HG03097 (cell line): ENCODE results near the gene ZFPL1.
"Not testable (repeated sequence)": the region's sequence is repeated elsewhere in the genome, so short reads cannot be mapped to it uniquely, and the experiment has no call there.

Experiments used
- ATAC-seq: cut with Tn5 transposase; IDR thresholded peaks from one replicate; pipeline ENCODE4 v1.9.1; 2021; ENCODE audit not compliant: unreplicated experiment, low FRiP score

The ZFPL1 gene

DNA sequence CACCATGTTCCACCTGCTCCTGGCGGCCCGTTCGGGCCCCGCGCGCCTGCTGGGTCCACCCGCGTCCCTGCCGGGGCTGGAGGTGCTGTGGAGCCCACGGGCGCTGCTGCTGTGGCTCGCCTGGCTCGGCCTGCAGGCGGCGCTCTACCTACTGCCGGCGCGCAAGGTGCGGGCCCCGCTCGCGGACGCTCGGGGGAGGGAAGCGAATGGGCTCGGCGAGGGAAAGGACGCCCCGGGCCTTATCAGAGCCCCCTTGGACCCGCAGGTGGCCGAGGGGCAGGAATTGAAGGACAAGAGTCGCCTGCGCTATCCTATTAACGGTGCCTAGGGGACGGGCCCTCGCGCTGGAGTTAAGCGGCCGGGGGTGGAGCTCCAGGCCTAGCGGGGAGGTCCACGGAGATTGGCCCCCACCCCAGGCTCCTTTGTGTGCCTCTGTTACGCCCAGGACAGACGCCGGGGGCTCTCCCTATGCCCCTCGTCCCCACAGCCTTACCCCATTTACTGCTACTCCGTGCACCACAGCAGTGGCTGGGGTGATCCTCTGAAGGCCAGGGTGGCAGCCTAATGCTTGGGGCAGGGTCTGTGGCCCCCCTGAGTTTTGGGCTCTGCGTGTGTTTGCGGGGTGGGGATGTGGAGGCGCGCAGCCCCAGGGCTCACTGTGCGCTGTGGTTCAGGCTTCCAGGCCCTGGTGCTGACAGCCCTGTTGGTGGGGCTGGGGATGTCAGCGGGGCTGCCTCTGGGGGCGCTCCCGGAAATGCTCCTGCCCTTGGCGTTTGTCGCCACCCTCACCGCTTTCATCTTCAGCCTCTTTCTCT, 28.7 kb downstream of the ZFPL1 start:
- ATAC-seq, result no peak

DNA sequence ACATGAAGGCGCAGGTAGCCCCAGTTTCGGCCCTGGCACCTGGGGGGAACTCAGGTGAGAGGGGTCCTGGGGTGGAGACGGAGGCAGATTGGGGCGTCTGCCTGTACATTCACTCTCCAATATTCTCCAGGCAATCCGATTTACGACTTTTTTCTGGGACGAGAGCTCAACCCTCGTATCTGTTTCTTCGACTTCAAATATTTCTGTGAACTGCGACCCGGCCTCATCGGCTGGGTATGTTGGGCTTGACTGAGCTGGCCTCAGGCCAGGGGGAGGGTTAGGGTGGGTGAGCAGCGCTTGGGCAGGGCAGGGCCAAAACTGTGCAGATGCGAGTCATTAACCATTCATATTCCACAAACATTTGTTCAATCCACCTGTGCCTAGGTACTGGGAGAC, 29.3 kb downstream of the ZFPL1 start:
- ATAC-seq, result no peak

DNA sequence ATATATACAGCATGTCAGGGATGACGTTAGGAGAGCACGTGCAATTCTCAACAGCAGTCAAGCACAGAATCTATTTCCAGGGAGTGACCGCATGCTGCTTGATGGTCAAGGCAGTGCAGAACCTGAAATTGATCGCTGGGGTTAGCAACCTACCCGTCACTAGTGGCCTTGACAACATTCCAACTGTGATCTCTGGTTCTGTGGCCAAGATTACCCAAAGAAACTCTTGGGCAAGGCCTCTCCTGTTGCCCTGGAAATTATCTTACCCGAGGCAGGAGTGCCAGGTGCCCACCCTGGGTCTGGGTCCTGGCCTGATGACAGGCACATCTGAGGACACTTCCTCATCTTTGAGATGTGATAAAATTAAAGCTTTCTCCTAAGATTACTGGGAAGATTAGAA, 29.8 kb downstream of the ZFPL1 start:
- no peak for ATAC-seq

DNA sequence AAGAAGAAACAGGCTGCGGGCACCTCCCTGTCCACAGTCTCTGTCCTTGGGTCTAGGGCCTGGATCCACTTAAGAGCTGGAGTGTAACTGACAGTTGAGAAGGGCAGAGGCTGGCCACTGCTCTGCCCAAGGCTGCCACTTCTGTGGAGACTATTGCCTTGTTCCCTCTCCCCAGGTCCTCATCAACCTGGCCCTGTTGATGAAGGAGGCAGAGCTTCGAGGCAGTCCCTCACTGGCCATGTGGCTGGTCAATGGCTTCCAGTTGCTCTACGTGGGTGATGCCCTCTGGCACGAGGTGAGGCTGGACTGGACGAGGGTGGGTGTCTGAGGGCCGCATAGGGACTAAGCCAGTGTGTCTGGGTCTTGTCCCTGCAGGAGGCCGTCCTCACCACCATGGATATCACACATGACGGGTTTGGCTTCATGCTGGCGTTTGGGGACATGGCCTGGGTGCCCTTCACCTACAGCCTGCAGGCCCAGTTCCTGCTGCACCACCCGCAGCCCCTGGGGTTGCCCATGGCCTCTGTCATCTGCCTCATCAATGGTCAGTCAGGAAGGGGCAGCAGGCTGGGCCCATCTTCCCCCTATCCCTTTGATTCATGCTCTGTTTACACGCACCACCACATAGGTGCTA, 30.6 kb downstream of the ZFPL1 start:
- ATAC-seq, result no peak

DNA sequence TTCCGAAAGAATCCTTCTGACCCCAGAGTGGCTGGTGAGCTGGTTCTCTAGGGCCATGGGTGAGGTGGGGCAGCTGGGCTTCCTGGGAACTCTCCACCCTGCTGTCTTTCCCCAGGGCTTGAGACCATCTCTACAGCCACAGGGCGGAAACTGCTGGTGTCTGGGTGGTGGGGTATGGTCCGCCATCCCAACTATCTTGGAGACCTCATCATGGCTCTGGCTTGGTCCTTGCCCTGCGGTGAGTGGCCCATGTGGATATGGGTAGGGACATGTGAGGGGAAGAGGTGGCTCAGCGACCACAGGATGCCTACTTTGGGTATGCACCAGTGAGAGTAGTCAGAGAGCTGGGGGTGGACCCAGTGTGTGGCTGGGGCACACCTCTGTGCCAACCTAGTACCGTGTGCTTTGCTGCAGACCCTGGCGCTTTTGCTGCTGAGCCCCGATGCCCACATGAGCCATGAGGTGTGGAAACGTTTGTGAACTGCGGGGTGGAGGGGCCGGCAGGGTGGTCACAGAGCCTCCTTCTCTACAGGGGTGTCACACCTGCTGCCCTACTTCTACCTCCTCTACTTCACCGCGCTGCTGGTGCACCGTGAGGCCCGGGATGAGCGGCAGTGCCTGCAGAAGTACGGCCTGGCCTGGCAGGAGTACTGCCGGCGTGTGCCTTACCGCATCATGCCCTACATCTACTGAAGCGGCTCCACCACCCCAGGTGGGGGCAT, 31.5 kb downstream of the ZFPL1 start:
- no peak for ATAC-seq

- peak; percentile 2 for ATAC-seq
These were observed 32.6 kb downstream of the ZFPL1 start for GRCh38 chr11:65116370-65117205.

GRCh38 chr11:65117206-65118096, 33.4 kb downstream of the ZFPL1 start, which contains the start of gene ZNHIT2:
Gene ZNHIT2 (minus strand): TSS chr11:65117701. CDS start chr11:65117653, 48 bp downstream.
- peak; percentile 56 for ATAC-seq

GRCh38 chr11:65118097-65118837, 34.2 kb downstream of the ZFPL1 start:
- no peak for ATAC-seq

GRCh38 chr11:65118891-65119669, 35.1 kb downstream of the ZFPL1 start:
- ATAC-seq, result not testable (repeated sequence)

GRCh38 chr11:65119670-65119995, 35.6 kb downstream of the ZFPL1 start:
- no peak for ATAC-seq

- no peak for ATAC-seq
These were observed 36.8 kb downstream of the ZFPL1 start for GRCh38 chr11:65120831-65121230.

DNA sequence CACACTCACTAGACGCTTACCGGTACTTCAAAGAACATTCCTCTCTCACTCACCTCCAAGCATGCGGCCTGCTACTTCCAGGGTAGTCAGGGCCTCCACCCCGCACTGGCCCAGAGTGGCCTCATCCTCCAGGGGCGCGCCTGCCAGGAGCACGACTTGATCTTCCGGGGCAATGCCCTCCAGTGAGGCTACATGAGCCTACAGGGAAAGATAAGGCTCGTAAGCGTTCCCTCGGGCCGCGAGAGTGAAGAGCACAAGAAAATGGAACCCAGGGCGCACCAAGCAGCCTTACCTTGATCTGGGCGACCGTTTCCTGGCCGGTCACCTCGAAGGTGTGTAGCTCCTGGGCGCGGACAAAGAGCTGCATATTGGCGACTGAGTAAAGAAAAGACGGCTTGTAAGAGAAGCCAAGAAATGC, 37.4 kb downstream of the ZFPL1 start:
- no peak for ATAC-seq

- ATAC-seq, result peak; percentile 60
These were observed 38.1 kb downstream of the ZFPL1 start, which contains the start of the genes FAU and MRPL49 for GRCh38 chr11:65121865-65122696. Gene FAU (minus strand): TSS chr11:65122134. CDS start chr11:65121813, 321 bp downstream. Gene MRPL49 (plus strand): TSS chr11:65122321. CDS start chr11:65122347, 26 bp downstream.

- ATAC-seq, result no peak
These were observed 40.6 kb downstream of the ZFPL1 start for GRCh38 chr11:65124480-65125196.

GRCh38 chr11:65125197-65126056, 41.4 kb downstream of the ZFPL1 start:
- ATAC-seq, result no peak
